Activated T-cell treated with anti-CD3 and anti-CD28 coated beads, Interleukin-2, amount 50 U/mL, for 48 hours (primary cell): ENCODE data around the gene MDH1.
"Not testable (repeated sequence)": the region's sequence is repeated elsewhere in the genome, so short reads cannot be mapped to it uniquely, and the experiment has no call there.

Experiments
- DNase-seq, 2 experiments: peaks; one replicate each; pipeline ENCODE4 v3.0.0-alpha.2; 2020

Gene MDH1

DNA sequence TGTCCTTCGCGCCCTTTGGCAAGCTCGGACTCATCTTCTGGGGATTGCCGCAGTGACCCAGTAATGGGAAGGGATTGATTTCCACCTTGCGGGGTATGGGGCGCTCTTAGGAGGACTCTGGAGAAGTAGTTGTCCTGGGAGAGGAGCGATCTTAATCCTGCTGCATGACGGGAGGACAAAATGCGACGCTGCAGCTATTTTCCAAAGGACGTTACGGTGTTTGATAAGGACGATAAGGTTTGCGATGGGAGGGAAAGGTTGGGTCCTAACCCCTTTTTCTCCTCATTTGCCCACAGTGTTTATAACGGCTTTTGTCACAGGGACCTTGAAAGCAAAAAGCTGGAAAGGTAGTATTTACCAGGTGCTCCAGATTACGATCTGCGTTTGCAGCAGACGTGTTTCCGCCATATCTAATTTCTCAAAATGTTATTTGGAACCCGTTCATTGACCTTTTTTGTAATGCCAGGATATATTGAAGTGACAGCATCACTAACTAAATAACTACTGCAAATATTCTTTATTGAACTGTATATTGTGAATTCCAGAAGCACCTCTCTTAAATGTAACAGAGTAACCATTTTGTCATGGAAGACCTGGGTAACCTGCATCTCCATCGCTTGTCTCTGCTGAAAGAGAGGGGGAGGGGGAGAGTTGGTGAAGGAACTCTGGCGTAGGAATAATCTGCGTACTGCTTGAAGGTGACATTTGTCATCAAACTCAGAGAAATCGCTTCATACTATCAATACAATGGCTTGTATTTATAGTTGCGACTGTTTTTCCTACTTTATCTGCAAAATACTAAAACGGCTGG, 590 bp downstream of the MDH1 start:
- no peak for DNase-seq

DNA sequence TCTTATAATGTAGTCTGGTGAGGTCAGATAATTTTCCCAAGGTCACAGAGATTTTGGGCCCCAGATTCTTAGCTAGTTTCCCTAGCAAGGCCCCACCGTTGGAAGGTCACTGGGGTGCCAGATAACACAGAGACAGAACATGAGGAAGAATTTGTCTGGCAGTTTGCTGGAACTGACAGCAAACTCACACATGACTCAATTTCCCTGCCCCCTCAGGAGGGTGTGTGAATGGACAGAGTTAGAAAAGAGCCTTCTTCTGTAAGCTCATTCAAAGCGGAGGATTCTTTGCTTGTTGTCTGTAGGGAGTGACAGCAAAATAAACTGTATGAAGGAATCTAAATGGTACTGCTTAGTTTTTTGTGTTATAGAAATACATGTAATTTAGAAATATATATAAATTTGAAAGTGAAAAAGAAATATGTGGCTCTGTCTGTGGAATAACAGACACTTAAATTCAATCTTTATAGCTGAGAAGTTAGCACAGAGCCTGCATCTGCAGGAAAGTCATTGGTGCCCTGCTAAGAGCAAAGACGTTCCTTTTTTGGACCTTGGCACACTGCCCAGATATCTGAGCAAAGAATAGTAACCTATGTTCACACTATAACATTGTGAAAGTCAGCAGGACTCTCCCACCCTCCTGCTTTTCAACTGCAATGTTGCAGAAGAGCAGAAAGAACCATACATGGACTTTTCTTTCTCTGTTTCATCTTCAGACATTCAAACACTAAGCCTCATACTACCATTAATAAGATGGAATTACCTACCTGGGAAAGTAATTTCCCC, 2.1 kb downstream of the MDH1 start:
- DNase-seq: no peak

DNA sequence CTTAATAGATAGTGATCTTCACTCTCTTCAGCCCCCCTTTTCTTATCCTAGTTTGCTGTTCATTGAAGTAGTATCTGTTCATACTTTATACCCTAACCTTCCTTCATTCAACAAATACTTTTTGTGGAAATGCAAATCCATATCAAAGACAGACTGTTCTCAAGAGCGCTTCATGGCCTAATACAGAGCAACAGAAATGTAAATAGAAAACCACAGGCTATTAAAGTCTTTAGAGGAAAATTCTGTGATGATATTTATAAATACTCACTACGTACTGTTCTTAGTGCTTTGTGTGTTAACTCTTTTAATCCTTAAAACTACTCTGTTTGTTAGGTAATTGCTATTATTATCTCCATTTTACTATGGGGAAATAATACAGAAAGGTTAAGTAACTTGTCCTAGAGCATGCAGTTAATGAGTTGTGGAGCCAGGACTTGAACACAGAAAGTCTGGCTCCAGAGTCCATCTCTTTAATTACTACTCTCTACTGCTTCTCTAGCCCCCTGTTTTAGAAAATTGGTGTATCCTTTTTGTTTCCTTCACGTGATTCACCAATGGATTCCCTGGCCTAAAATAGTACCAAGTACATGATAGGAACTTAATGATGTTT, 2.9 kb downstream of the MDH1 start:
- no peak for DNase-seq

DNA sequence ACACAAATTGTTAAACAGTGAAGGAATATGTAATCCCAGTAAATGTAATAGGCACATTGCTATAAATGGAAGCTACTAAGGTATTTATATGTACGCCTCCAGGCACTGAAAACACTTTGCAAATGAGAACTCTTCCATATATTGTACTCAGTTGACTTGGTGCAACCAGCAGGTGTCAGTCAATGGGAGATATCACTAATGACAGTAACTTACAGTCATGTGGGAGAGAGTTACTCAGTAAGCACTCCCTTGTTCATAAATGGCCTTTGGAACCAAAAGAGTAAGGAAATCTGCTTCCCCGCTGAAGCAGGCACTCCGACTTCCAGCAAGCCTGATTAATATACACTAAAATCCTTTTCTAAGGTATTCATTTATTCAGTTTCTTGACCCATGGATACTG, 5.9 kb downstream of the MDH1 start:
- DNase-seq: no peak

DNA sequence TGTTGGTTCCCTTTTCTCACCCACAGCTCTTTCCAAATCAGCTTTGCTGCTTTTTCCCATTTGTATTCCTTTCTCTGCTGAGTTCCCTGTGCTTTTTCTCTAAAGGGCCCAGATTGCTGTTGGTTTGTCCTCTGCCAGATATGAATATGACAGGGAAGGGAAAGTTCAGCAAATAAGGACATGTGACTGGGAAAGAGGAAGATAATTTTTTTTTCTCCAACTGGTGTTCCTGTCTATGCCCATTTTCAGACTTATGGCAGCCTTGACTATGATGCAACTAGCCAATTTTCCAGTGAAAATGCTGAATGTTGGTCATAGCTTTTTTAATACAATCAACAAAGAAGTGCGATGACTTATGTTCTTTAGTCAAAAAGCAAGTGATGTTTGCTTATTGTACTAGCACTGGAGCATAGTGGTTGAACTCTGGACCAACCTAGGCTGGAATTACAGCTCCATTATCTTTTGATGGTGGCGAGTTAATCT, 7.7 kb downstream of the MDH1 start:
- no peak for DNase-seq

DNA sequence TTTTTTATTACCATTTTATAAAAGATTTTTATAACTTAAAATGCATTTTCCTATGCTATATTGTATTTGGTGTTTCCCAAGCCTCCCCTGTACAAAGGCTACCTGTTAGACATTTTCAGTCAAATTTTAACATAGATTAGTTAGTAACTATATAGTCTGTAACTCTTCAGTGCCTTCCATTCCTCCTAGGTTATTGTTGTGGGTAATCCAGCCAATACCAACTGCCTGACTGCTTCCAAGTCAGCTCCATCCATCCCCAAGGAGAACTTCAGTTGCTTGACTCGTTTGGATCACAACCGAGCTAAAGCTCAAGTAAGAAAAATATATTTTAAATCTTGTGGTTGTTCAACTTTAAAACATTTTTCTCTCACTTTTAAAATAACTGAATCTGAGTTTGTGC, 10.2 kb downstream of the MDH1 start:
- DNase-seq: no peak

DNA sequence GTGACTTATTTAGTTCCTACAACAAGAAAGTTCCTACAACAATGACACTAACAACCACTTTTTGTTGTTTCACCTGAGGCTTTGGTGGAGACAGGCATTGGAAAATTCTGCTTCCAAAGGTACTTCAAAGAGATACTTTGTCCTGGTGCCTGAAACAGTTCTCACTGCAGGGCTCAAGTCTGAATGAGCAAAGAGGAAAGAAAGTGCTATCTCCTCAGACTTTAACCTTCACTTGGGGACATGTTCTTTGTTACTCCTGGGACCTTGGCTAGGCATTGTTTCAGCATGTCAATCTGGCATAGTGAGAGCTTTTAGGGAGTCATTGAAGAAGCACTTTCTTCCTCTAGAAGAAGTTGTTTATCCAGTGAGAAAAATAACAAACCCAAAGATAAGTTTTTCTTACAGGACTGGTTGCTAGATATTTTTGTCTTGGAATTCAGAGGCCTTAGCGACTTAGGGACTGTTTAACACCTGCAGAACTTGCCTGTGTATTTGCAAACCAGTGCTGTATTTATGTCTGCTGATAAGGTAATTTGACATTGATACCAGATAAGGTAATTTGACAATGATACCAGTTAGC, 12.2 kb downstream of the MDH1 start:
- DNase-seq: no peak

DNA sequence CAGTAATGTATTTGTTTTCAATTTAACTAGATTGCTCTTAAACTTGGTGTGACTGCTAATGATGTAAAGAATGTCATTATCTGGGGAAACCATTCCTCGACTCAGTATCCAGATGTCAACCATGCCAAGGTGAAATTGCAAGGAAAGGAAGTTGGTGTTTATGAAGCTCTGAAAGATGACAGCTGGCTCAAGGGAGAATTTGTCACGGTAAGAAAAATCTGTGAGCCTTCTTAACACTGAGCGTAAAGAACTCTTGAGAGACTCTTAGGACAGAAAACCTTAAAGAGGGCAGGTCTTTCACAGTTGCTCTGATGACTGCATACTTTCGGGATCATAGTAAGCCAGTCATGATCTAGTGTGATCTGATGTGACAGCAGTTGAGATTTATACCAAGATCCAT, 15.9 kb downstream of the MDH1 start:
- DNase-seq: no peak

DNA sequence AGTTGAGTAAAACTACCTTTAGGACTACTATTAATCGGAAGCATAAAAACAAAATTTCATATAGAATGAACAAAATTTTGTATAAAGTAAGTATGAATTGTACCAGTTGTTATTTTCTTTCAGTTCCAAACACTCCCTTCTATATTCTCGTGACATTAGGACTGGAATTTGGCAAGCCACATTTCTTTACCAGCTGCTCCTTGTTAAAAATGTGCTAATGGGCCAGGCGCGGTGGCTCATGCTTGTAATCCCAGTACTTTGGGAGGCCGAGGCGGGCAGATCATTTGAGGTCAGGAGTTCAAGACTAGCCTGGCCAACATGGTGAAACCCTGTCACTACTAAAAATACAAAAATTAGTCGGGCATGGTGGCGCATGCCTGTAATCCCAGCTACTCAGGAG, 20.1 kb downstream of the MDH1 start:
- DNase-seq: not testable (repeated sequence)

DNA sequence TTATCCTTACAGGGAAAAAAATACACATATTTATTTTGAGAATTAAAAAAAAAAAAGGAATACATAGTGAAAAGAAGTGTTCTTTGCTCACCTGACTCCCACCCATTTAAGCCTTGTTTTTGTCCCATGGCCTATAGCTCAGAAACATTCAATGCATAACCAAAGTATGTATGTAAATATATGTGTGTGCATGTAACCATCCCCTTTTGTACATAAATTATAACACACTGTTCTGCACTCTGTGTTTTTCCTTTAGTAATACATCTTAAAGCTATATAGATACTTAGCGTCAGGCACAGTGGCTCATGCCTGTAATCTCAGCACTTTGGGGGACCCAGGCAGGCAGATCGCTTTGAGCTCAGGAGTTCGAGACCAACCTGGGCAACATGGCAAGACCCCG, 21.8 kb downstream of the MDH1 start:
- no peak for DNase-seq

DNA sequence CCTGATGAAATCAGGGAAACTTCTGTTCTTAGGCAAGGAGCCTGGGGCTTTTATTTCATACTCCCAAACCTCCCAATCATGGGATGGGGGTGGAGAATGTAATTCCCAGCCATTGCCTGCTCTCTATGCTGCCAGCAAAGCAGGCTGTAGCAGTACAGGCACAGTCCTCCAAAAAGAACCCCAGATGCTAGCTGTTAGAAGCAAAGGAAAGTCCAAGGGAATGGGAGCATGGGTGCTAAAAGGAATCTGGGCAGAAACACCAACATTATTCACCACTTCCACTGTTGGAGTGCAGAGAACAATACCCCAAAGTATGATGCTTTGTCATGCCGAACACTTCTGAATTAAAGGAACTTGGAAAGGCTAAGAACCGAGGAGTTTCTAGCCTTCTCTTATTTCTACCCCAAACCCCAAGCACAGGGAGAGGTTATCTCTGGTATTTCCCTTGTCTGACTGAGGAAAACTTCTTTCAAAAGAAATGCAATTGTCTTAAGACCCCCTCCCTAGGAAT, 24.7 kb downstream of the MDH1 start:
- DNase-seq: no peak

DNA sequence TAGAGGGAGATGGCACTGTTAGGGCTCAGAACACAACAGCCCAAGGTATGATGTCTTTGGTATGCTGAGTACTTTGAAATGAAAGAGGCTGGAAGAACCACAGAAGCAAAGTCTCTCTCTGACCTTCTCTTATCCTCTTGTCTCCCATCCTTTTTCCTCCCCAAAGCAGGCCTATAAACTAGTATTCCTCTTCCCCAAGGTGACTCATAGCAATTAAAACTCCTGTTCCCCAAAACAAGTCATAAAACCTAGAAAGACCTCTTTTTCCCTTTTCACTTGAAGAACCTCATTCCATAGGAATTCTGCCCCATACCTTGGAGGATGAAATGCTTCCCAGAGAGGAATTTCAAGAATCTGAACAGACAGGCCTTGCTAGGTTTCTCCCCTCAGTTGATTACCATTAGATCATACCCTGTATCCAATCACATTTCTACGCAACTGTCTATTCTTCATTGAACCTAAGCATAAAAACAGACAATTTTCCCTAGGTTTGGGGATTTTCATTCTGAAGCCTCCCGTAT, 25.7 kb downstream of the MDH1 start:
- no peak for DNase-seq

DNA sequence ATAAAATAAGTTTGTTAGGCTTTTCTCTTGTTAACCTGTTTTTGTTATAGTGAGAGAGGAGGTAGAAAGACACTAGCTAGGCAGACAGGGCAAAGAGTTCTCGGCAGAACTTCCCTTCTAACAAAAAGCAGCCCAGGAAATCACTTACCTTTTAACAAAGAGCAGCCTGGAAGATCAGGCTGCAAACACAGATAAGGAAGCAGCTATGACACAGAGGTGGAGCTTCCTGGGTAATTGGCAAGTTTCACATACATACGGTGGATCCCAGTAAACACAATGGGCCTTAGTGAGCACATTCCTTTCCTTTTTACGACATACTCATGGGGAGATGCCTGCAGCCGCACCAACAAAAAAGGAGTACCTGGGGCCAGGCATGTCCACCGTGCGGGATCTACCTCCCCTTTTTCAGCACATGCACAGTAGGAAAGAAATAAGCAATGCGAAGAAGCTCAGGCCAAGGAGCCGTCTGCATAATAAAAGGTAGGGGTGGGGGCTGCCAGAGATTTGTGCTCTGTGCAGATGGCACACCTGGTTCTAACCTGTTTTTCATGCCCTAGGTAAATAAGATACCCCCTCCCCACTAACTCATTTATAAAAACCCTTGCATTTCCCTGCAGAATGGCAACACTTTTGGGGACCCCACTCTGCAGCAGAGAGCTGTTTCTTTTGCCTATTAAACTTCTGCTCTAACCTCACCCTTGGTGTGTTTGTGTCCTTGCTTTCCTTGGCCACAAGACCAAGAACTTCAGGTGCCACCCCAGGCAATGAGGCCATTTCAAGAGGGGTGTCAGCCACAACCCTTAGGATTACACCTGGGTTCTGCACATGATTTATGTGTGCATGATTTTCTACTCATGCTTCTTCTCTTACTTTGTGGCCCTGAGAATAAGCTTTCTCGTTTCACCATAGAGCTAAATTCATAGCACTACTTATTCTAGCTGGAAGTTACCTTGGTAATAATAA, 26.5 kb downstream of the MDH1 start:
- DNase-seq: no peak

DNA sequence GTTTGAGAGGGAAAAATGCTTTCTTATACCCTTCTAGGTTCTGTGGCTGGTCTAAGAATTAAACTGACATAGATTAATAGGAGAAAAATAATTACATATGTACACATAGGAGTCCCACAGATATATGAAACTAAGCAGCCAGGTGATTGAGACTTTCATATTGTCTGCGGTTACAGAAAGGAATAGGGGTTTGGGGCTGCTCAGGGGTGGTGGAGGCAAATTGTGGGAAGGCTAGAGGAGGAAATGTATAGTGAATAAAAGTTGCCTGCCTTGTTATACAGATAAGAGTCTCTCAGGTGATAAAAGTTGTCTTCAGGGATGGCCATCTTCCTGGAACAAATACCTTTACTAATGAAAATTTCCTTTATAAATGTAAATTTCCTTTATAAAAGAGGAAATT, 28.6 kb downstream of the MDH1 start:
- DNase-seq: no peak

DNA sequence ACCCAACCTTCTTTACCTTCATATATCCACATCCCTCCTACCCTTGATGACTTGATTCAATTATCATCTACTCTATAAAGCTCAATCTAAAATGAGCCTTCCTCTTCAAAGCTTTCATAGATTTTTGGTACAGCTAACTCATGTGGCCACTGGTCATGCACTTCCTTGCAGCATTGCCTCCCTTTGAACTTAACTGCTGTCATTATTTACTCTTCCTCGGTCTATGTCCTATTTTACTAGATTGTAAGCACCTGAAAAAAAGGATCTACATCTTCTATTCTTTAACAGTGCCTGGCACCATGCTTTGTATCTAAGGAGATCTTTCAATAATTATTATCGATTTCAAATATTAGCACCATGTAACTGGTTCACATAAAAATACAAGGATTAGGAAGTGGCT, 30.6 kb downstream of the MDH1 start:
- DNase-seq: no peak

DNA sequence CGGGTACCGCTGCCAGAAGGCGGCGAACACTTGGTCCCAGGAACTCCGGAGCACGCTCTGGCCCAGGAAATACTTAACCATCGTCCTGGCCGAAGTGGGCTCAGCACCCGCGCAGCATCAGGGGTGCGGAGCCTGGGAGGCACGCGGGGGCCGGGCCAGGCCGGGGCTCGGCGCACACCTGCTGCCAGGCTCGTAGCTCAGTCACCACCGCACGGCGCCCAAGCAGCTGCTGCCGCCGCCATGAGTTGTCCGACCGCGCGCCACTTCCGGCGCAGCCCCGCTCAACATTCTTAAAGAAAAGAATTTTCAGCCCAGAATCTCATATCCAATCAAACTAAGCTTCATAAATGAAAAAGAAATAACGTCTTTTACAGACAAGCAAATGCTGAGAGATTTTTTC, 34.0 kb downstream of the MDH1 start:
- DNase-seq: no peak

DNA sequence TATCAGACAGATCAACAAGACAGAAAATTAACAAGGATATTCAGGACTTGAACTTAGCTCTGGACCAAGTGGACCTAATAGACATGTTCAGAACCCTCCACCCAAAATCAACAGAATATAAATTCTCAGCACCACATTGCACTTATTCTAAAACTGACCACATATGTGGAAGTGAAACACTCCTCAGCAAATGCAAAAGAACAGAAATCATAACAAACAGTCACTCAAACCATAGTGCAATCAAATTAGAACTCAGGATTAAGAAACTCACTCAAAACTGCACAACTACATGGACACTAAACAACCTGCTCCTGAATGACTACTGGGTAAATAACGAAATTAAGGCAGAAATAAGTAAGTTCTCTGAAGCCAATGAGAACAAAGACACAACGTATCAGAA, 35.0 kb downstream of the MDH1 start:
- not testable (repeated sequence) for DNase-seq

DNA sequence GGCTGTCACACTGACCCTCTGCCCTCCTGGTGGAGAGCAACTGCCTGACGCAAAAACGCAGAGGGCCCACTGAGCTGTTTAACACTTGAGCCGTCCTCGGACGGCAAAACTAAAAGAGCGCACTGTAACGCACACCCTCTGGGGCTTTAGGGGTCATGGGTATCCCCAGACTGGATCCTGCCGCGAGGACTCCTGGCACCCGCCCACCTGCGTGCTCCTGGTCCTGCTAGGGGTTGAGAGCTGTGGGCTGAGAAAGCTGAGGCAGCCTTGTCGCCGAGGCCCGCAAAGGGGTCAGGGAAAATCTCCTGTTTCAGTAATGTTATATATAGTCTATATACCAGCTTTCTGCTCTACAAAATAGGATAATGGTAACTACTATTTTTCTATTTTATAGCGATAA, 39.1 kb downstream of the MDH1 start:
- DNase-seq: no peak

DNA sequence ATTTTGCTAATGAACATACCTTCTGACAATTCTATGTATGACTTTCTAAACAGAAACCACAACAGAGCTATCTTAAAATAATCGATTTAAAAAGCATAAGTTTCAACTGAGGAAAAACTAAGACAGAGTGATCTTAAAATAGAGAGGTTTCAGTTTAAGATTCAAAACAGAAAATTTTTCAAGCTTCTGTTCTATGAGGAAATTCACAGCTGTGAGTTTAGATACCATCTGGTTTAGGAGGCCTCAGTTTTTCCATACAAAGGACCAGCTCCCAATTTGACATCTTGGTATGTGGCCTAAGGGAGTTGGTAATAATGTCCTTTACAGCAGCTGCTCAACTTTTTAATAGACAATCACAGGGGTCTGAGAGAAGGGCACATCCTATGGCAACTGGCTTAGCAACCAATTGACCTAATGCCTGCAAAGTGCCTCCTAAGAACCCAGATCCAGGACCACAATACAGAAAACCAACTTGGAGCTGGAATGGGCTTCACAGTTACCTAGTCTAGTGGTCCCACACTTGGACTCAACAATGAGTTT, 39.7 kb downstream of the MDH1 start:
- no peak for DNase-seq

DNA sequence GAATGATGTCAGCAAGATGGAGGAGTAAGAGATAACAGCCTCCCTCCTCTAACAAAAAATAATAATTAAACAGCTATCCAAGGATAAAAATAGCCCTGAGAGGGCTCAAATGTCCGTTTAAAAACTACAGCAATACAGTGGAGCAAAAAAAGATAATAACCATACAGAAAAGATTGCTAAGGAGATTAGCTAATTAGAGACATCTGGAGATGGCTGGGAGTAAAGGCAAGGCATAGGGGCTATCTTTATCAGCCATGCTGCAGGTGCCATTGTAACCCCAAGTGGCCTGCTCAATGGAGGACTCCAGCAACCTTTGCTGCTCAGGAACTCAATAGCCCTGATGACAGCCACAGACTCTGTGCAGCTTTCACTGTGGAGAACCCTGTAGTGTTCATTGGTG, 42.7 kb downstream of the MDH1 start:
- DNase-seq: no peak

DNA sequence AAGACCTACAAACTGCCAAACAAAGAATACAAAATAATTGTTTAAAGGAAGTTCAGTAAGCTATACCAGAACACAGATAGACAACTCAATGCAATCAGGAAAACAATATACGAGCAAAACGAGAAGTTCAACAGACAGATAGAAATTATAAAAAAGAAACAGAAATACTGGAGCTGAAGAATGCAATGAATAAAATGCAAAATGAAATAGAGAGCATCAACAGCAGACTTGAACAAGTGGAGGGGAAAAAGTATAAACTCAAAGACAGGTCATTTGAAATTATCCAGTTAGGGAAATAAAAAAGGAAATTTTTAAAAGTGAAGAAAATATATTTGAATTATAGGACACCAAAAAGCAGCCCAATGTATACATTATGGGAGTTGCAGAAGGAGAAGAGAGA, 43.6 kb downstream of the MDH1 start:
- DNase-seq: no peak

DNA sequence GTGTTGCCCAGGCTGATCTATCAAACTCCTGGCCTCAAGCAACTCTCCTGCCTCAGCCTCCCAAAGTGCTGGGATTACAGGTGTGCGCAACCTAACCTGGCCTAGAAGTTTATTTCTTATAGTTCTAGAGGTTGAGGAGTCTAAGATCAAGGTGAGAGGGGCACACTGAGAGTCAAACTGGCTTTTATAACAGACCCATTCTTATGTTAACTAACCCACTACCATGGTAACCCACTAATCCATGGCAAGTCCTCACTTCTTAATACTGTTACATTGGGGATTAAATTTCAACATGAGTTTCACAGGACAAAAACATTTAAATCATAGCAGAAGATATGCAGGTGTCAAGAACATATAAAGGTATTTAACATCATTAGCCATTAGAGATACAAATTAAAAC, 50.6 kb downstream of the MDH1 start:
- no peak for DNase-seq
